GM19452 (cell line): ENCODE data around the gene ZNF660.
A peak's percentile ranks its signal among the peaks of the same experiment; 100 is the strongest.
"Not testable (repeated sequence)": the region's sequence is repeated elsewhere in the genome, so short reads cannot be mapped to it uniquely, and the experiment has no call there.

Experiments used
- ATAC-seq: cut with Tn5 transposase; IDR thresholded peaks from one replicate; pipeline ENCODE4 v1.9.1; 2021; ENCODE audit not compliant: unreplicated experiment

The ZNF660 gene

GRCh38 chr3:44584646-44585501 lies at the start of gene ZNF660:
Gene ZNF660, plus strand, starts transcription at chr3:44584964. Its CDS starts 9,230 bp downstream, at chr3:44594194.
- no peak for ATAC-seq

GRCh38 chr3:44535364-44535763 lies 49.4 kb upstream of the ZNF660 start:
- no peak for ATAC-seq

- not testable (repeated sequence) for ATAC-seq
Observed at GRCh38 chr3:44544811-44545210, 40.0 kb upstream of the ZNF660 start.

GRCh38 chr3:44554626-44555592 lies 29.9 kb upstream of the ZNF660 start, which contains the start of gene ZKSCAN7:
Gene ZKSCAN7, plus strand, starts transcription at chr3:44555193. Its CDS starts 1,855 bp downstream, at chr3:44557048.
- peak; percentile 73 for ATAC-seq

- ATAC-seq, result peak; percentile 12
Observed at GRCh38 chr3:44555723-44556122, 29.0 kb upstream of the ZNF660 start.

- ATAC-seq, result no peak
Observed at GRCh38 chr3:44557074-44557473, 27.7 kb upstream of the ZNF660 start.

- no peak for ATAC-seq
Observed at GRCh38 chr3:44561076-44561475, 23.7 kb upstream of the ZNF660 start.

- ATAC-seq, result no peak
Observed at GRCh38 chr3:44562147-44562546, 22.6 kb upstream of the ZNF660 start.

GRCh38 chr3:44568561-44568960 lies 16.2 kb upstream of the ZNF660 start:
- no peak for ATAC-seq

GRCh38 chr3:44571024-44571423 lies 13.7 kb upstream of the ZNF660 start:
- ATAC-seq, result no peak

- no peak for ATAC-seq
Observed at GRCh38 chr3:44576613-44577012, 8.2 kb upstream of the ZNF660 start.

GRCh38 chr3:44577354-44577952 lies 7.3 kb upstream of the ZNF660 start:
- not testable (repeated sequence) for ATAC-seq

- not testable (repeated sequence) for ATAC-seq
Observed at GRCh38 chr3:44578316-44578715, 6.4 kb upstream of the ZNF660 start.

- ATAC-seq, result not testable (repeated sequence)
Observed at GRCh38 chr3:44578924-44579515, 5.7 kb upstream of the ZNF660 start.

GRCh38 chr3:44579749-44580148 lies 5.0 kb upstream of the ZNF660 start:
- not testable (repeated sequence) for ATAC-seq

- ATAC-seq, result not testable (repeated sequence)
Observed at GRCh38 chr3:44580971-44581370, 3.8 kb upstream of the ZNF660 start.

GRCh38 chr3:44596621-44597020 lies 11.9 kb downstream of the ZNF660 start:
- no peak for ATAC-seq

- no peak for ATAC-seq
Observed at GRCh38 chr3:44601749-44602148, 17.0 kb downstream of the ZNF660 start.

GRCh38 chr3:44612678-44613077 lies 27.9 kb downstream of the ZNF660 start:
- no peak for ATAC-seq

- peak; percentile 95 for ATAC-seq
Observed at GRCh38 chr3:44624749-44625480, 40.2 kb downstream of the ZNF660 start, which contains the start of gene ZNF197. Gene ZNF197, plus strand, starts transcription at chr3:44625036. Its CDS starts 4,119 bp downstream, at chr3:44629155.
